GM19193 (cell line): ENCODE measurements around the gene TNFAIP3.
A peak's percentile ranks its signal among the peaks of the same experiment; 100 is the strongest.

Experiments used
- POLR2A ChIP-seq: IDR thresholded peaks from 4 replicates; pipeline ENCODE4 v1.6.1; 2011; ENCODE audit not compliant: insufficient read depth, insufficient read length; ENCODE audit errors: extremely low read depth

The TNFAIP3 gene

GRCh38 chr6:137866914-137867684 lies at the start of gene TNFAIP3:
TSS of gene TNFAIP3 (plus strand) at chr6:137867259. CDS start at chr6:137871228, 3,969 bp downstream.
- TF ChIP-seq POLR2A, result peak; percentile 97

- TF ChIP-seq POLR2A, result no peak
These were observed 48.6 kb upstream of the TNFAIP3 start for GRCh38 chr6:137818440-137818839.

GRCh38 chr6:137819740-137820139 lies 47.3 kb upstream of the TNFAIP3 start:
- TF ChIP-seq POLR2A, result no peak

- TF ChIP-seq POLR2A, result no peak
These were observed 46.6 kb upstream of the TNFAIP3 start for GRCh38 chr6:137820425-137820824.

- TF ChIP-seq POLR2A, result no peak
These were observed 46.1 kb upstream of the TNFAIP3 start for GRCh38 chr6:137820952-137821351.

GRCh38 chr6:137821491-137821890 lies 45.6 kb upstream of the TNFAIP3 start:
- TF ChIP-seq POLR2A, result no peak

- TF ChIP-seq POLR2A, result no peak
These were observed 43.1 kb upstream of the TNFAIP3 start for GRCh38 chr6:137823826-137824555.

GRCh38 chr6:137824556-137824879 lies 42.5 kb upstream of the TNFAIP3 start:
- TF ChIP-seq POLR2A, result no peak

GRCh38 chr6:137824896-137825295 lies 42.2 kb upstream of the TNFAIP3 start:
- TF ChIP-seq POLR2A, result no peak

- no peak for TF ChIP-seq POLR2A
These were observed 39.6 kb upstream of the TNFAIP3 start for GRCh38 chr6:137827411-137827940.

- peak; percentile 23 for TF ChIP-seq POLR2A
These were observed 38.9 kb upstream of the TNFAIP3 start for GRCh38 chr6:137827977-137828810.

- no peak for TF ChIP-seq POLR2A
These were observed 37.4 kb upstream of the TNFAIP3 start for GRCh38 chr6:137829641-137830083.

GRCh38 chr6:137830511-137830911 lies 36.5 kb upstream of the TNFAIP3 start:
- no peak for TF ChIP-seq POLR2A

- no peak for TF ChIP-seq POLR2A
These were observed 34.9 kb upstream of the TNFAIP3 start for GRCh38 chr6:137832110-137832509.

GRCh38 chr6:137834508-137834907 lies 32.6 kb upstream of the TNFAIP3 start:
- TF ChIP-seq POLR2A, result no peak
